ENCODE measurements around the gene GALR3. TPM values are rescaled to one million over a fixed set of nuclear protein-coding genes. Genes with fewer than 3 reads are reported as not detected.
A peak's percentile ranks its signal among the peaks of the same experiment; 100 is the strongest.

The GALR3 gene
- total and polyA plus RNA-seq, 2 of the 8 experiments (the other 6 are each of a cell fraction or from before 2014, with no cell fraction given), result 0.84 to 1.1 TPM

DNA sequence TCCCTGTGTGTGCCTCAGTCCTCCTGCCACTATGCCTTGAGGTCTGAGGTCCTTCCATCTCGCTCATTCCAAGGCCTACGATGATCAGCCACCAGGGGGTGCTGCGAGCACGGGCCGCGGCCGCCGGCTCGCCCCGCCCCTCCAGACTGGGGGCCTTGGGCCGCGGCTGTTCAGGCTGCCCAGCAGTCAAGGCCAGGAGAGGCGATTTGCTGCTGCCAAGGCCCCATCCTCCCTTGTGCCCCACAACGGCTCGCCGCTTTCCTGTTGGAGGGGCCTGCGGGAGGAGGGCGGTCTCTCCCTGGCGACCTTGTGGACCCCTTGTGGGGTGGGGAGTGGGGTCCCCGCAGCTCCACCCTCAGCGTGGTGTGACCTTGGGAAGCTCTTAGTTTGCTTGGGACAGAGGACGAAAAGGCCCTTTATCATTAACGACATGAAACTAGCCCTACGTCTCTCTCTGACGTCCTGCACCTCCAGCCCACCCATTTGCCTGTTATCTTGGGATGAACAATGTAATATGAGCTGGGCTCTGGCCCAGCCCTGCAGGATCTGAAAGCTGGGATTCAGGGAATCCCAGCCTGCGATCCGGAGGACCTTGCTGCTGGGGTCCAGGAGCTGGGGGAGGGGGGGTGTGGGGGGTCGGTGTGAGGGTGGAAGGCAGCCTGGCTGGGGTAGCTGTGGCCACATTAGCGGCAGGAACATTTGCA, 5.3 kb upstream of the GALR3 start:
- H3K56ac ChIP-seq (replicated peaks; ENCODE audit: insufficient read length, low read depth, low read length), result no peak overlapping the region
- H2BK15ac ChIP-seq (ENCODE audit: low read length), result peak overlapping the region; percentile 88; the same call in 1 of the 2 replicates
- peak overlapping the region; percentile 32; the same call in 1 of the 2 replicates for H2AFZ ChIP-seq (ENCODE audit: low read length)
- H3K18ac ChIP-seq (ENCODE audit: extremely low read depth, low read length), result peak overlapping the region; percentile 91
- H2BK5ac ChIP-seq (ENCODE audit: low read depth, low read length), result peak overlapping the region; percentile 88
- H3K4me1 ChIP-seq (replicated peaks in 1 of 4; ENCODE audit: control insufficient read depth in 3 of 4, insufficient read depth in 4 of 4, low read length in 3 of 4), result peaks cover 3 to 25% (median 19%) of the 10 kb centered on the region in 4 experiments
- H3K4me2 ChIP-seq (ENCODE audit: insufficient read depth in 1 of 2, low read depth in 2 of 2, low read length in 2 of 2), result peak overlapping the region; percentile 96 to 98
- no peaks in the 10 kb centered on the region for H3K79me1 ChIP-seq (ENCODE audit: low read depth, low read length)
- H3K4me3 ChIP-seq (ENCODE audit: extremely low read depth in 1 of 4, insufficient read depth in 2 of 4, low read depth in 3 of 4, low read length in 4 of 4), result peak overlapping the region; percentile 35 to 60 (median 47)
- H4K5ac ChIP-seq (ENCODE audit: insufficient read length, low read depth, low read length), result peak overlapping the region; percentile 19
- H3K23ac ChIP-seq (ENCODE audit: insufficient read length), result no peak overlapping the region
- CTCF ChIA-PET (ENCODE audit: partially characterized antibody), result interaction anchor here (0.6 to 7.7 kb wide), 42 partner anchors 8 to 319 kb away, joined by 3 to 80 read pairs (median 5); partner anchors contain the start of genes ANKRD54, EIF3L, GCAT and MICALL1
- H2BK12ac ChIP-seq (ENCODE audit: low read depth, low read length), result peak overlapping the region; percentile 89
- H3K4ac ChIP-seq (replicated peaks; ENCODE audit: insufficient read length, low read depth, low read length), result peak overlapping the region; percentile 85
- peaks cover 10% of the 10 kb centered on the region; the same call in 1 of the 2 replicates for H3K23me2 ChIP-seq (ENCODE audit: low read depth, low read length)
- H4K20me1 ChIP-seq (replicated peaks in 1 of 2; ENCODE audit: control insufficient read depth in 1 of 2, insufficient read depth in 2 of 2, low read length in 2 of 2), result peaks cover 0 to 4% of the 10 kb centered on the region in 2 experiments
- no peak overlapping the region for H3K14ac ChIP-seq (ENCODE audit: insufficient read length)
- H4K91ac ChIP-seq (replicated peaks; ENCODE audit: insufficient read length, low read length), result peak overlapping the region; percentile 68
- peaks cover 0 to 11% (median 5%) of the 10 kb centered on the region in 4 experiments; a peak in 5 of 8 replicates for H3K36me3 ChIP-seq (ENCODE audit: control insufficient read depth in 2 of 4, insufficient read depth in 4 of 4, low read length in 3 of 4)
- peak; percentile 94 for FAIRE-seq
- H3K9me3 ChIP-seq (ENCODE audit: insufficient read depth in 2 of 2, low read depth in 1 of 2, low read length in 1 of 2), result no peaks in the 10 kb centered on the region
- H2BK20ac ChIP-seq (ENCODE audit: low read length), result 0 out of 2 replicates have a peak overlapping the region, but pooled peaks have one; percentile 61
- WGBS, 2 experiments (ENCODE audit: extremely low coverage in 1 of 2, insufficient coverage in 1 of 2, insufficient read length in 1 of 2, insufficient replicate concordance in 2 of 2, low coverage in 1 of 2, low lambda C conversion rate in 2 of 2, missing lambda C conversion rate in 1 of 2), result 2% methylated on average over 25 of the region's 29 CpGs; no CpG with 5 or more reads in 1 of the 2 experiments
- peaks cover 0 to 23% (median 20%) of the 10 kb centered on the region in 4 experiments; a peak in 6 of 7 replicates for H3K27me3 ChIP-seq (replicated peaks in 1 of 4; ENCODE audit: control insufficient read depth in 3 of 4, extremely low read depth in 1 of 4, insufficient read depth in 3 of 4, low read length in 3 of 4)
- POLR2A ChIA-PET (ENCODE audit: partially characterized antibody), result interaction anchor here (0.7 to 6.2 kb wide), 16 partner anchors 9 to 217 kb away, joined by 3 to 142 read pairs (median 6); partner anchors contain the start of genes ANKRD54, EIF3L and GCAT
- peak overlapping the region in 2 of 4 experiments; percentile 47 to 48; a peak in 4 of 7 replicates for H3K9ac ChIP-seq (replicated peaks in 1 of 4; ENCODE audit: extremely low read depth in 1 of 4, low read depth in 3 of 4, low read length in 3 of 4)
- peak overlapping the region; percentile 44; the same call in 1 of the 2 replicates for H3K27ac ChIP-seq (ENCODE audit: low read depth, low read length)
- no peaks in the 10 kb centered on the region for H3K79me2 ChIP-seq (ENCODE audit: control insufficient read depth in 1 of 2, insufficient read depth in 2 of 2, low read length in 2 of 2)
- peak in 1 of 2 experiments; percentile 99 for DNase-seq (ENCODE audit: low read depth in 1 of 2, low spot score in 2 of 2)
- H4K8ac ChIP-seq (ENCODE audit: extremely low read depth, insufficient read depth, low read length), result peak overlapping the region; percentile 54
- H2BK120ac ChIP-seq (replicated peaks; ENCODE audit: low read depth, low read length), result no peak overlapping the region
- no peak overlapping the region; the same call in 1 of the 2 replicates for H2AK5ac ChIP-seq (ENCODE audit: low read depth, low read length)
- TF ChIP-seq RAD21 (IDR thresholded peaks at IDR 0.05 in 1 of 2, conservative IDR thresholded peaks at IDR 0.05 in 1 of 2; ENCODE audit: low read depth in 2 of 2, low read length in 2 of 2) (peak; percentile 91 to 92), TAF1 (IDR thresholded peaks at IDR 0.05; ENCODE audit: low read depth, low read length) (peak; percentile 54), KDM1A (IDR thresholded peaks at IDR 0.05; ENCODE audit: borderline replicate concordance, low read length) (0 out of 2 replicates have a peak, but pooled peaks have one; percentile 12), GTF2F1 (IDR thresholded peaks at IDR 0.05; ENCODE audit: borderline replicate concordance, low read depth, low read length) (no peak), HDAC6 (IDR thresholded peaks at IDR 0.05; ENCODE audit: low read depth, low read length) (no peak), YY1 (IDR thresholded peaks at IDR 0.05; ENCODE audit: low read depth, low read length) (no peak), POLR2A (IDR thresholded peaks at IDR 0.05; ENCODE audit: control extremely low read depth in 1 of 2, low read depth in 2 of 2, low read length in 2 of 2) (peak in 1 of 2 experiments; percentile 60; a peak in 1 of 3 replicates), PHF8 (conservative IDR thresholded peaks at IDR 0.05; ENCODE audit: low read depth, low read length) (peak; percentile 64), KDM5A (IDR thresholded peaks at IDR 0.05; ENCODE audit: low read length) (no peak), POLR2AphosphoS5 (IDR thresholded peaks at IDR 0.05; ENCODE audit: low read depth, low read length) (peak; percentile 81), JUN (IDR thresholded peaks at IDR 0.05; ENCODE audit: low read depth, low read length) (no peak)

Data from H1 (cell line).